RKO (cell line): ENCODE results near the gene IL19.
A peak's percentile ranks its signal among the peaks of the same experiment; 100 is the strongest.

Experiments
- DNase-seq: peaks from one replicate; pipeline ENCODE4 v3.0.0-alpha.2; 2016; ENCODE audit warnings: low spot score

IL19 gene

GRCh38 chr1:206770531-206771337, at the start of gene IL19:
Gene IL19 (plus strand): TSS chr1:206770773. CDS start chr1:206836663, 65,890 bp downstream.
- DNase-seq = no peak

- DNase-seq = no peak
Observed at GRCh38 chr1:206721454-206721853, 49.1 kb upstream of the IL19 start.

GRCh38 chr1:206722751-206723461, 47.7 kb upstream of the IL19 start:
- no peak for DNase-seq

- DNase-seq = no peak
Observed at GRCh38 chr1:206723462-206723804, 47.1 kb upstream of the IL19 start.

- DNase-seq = no peak
Observed at GRCh38 chr1:206723805-206724472, 46.6 kb upstream of the IL19 start.

- peak; percentile 45 for DNase-seq
Observed at GRCh38 chr1:206725109-206725963, 45.2 kb upstream of the IL19 start.

- DNase-seq = no peak
Observed at GRCh38 chr1:206727981-206728696, 42.4 kb upstream of the IL19 start.

GRCh38 chr1:206728697-206728987, 41.9 kb upstream of the IL19 start:
- DNase-seq = no peak

GRCh38 chr1:206729050-206729449, 41.5 kb upstream of the IL19 start:
- no peak for DNase-seq

- no peak for DNase-seq
Observed at GRCh38 chr1:206729507-206729906, 41.1 kb upstream of the IL19 start.

GRCh38 chr1:206732508-206732907, 38.1 kb upstream of the IL19 start:
- no peak for DNase-seq

- DNase-seq = no peak
Observed at GRCh38 chr1:206732992-206733391, 37.6 kb upstream of the IL19 start.

GRCh38 chr1:206734499-206735142, 36.0 kb upstream of the IL19 start:
- no peak for DNase-seq

GRCh38 chr1:206735553-206736031, 35.0 kb upstream of the IL19 start:
- DNase-seq = no peak

- DNase-seq = no peak
Observed at GRCh38 chr1:206736878-206737728, 33.5 kb upstream of the IL19 start.

- DNase-seq = no peak
Observed at GRCh38 chr1:206737729-206738201, 32.8 kb upstream of the IL19 start.

- DNase-seq = peak; percentile 41
Observed at GRCh38 chr1:206738370-206739366, 31.9 kb upstream of the IL19 start.

- DNase-seq = no peak
Observed at GRCh38 chr1:206739411-206740076, 31.0 kb upstream of the IL19 start.
